GM21515 (cell line): ENCODE results near the gene STAT4.

Source experiments
- ATAC-seq: cut with Tn5 transposase; IDR thresholded peaks from one replicate; pipeline ENCODE4 v1.9.1; 2021; ENCODE audit not compliant: unreplicated experiment

Gene STAT4

DNA sequence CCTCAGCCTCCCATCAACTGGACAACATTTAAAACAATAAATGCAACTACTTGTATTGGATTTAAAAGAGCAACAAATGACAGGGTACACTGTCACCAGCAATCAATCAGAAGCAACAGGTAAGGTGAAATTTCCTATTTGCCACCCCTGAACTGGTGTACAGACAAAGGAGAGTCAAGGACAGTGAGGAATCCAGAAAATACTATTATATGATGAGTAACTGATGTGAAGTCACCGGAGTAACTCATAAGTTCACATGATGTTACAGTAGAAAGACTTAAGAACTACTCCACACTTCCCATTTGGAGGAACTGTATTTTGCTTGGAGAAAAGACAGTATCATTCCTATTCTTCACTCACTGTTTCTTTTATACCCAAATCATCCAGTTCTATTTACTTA lies 132.7 kb downstream of the STAT4 start:
- ATAC-seq = no peak

DNA sequence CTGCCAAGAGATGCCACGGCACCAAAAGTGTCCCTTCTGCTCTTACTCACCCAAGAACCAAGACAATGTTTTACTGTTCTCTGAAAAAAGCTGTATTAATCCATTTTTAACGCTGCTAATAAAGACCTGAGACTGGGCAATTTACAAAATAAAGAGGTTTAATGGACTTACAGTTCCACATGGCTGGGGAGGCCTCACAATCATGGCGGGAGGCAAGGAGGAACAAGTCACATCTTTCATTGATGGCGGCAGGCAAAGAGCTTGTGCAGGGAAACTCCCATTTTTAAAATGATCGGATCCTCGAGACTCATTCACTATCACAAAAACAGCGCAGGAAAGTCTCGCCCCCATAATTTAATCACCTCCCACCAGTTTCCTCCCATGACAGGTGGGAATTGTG lies 135.0 kb downstream of the STAT4 start:
- no peak for ATAC-seq

DNA sequence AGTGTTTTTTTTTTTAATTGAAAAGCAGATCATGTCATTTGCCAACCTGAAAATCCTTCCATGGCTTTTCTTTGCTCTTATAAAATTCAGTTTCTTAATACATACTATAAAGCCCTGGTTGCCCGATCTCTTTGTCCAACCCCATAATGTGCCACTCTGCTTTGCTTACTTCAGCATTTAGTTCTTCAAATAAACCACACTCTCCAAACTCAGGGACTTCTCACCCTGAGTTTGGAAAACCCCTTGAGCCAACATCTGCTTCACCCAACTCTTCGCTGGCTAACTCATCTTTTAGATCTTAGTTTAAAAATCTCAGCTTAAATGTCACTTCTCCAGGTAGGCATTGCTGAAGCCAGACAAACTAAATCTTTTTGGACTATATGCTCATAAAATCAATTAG lies 135.6 kb downstream of the STAT4 start:
- ATAC-seq = no peak

DNA sequence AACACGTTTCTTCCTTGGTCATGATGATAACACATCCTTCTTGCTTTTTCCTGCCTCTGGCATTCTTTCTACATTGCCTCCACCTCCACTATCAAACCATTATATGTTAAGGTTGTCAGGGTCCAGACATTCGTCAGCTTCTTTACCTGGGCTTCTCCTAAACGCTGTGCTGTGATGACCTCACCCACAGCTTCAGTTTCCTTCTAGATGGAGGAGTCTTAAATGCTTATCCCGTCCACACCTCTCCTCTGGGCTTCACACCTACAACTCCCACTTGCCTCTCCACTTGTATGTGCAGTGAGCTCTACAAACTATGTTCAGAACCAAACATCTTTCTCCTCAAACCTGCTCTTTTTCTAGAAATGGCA lies 136.2 kb downstream of the STAT4 start:
- no peak for ATAC-seq

DNA sequence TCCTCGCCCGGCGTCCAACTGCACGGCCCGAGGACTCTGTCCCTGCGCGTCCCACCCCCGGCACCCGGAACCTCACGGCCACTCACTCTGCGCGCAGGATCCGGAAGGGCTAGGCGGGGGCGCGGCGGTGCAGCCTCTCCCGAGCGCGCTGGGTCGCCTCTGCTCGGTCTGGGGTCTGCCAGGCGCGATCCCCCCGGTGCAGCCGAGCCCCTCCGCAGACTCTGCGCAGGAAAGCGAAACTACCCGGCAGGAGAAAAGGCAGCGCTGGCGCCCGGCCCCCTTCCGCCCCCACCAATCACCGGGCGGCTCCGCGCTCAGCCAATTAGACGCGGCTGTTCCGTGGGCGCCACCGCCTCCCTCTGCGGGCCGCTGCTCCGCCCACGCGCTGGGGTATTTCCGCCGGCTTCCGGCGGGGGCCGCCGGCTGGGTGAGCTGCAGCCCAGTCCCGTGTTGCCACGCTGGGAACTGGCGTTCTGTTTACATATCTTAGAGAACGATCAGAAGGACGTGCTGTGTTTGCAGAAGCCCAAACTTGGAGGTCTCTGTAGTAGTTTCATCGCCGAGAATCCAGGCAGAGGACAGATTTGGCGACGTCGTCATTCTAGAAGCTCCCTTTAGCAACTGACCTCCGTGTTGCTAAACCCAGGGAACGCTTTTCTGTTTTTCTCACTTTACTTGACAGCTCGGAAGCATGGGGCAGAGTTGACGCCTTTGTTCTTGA lies 136.7 kb downstream of the STAT4 start, which contains the start of gene STAT1:
Gene STAT1 (minus strand): TSS at position 240 of the 721 bp plus-strand sequence. CDS start 4,168 bp downstream, outside the sequence.
- peak; percentile 83 for ATAC-seq

DNA sequence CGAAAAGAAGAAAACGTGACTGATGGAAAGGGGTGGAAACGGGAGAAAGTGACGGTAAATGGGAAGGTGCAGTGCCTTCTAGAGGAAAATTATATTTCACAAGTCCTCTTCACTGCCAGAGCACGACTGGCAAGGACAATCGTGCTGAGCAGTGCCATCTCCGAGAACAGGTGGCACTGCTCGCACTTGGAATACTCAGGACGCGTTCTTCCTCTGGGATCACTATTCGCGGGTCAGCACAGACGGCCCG lies 137.2 kb downstream of the STAT4 start:
- ATAC-seq = no peak

DNA sequence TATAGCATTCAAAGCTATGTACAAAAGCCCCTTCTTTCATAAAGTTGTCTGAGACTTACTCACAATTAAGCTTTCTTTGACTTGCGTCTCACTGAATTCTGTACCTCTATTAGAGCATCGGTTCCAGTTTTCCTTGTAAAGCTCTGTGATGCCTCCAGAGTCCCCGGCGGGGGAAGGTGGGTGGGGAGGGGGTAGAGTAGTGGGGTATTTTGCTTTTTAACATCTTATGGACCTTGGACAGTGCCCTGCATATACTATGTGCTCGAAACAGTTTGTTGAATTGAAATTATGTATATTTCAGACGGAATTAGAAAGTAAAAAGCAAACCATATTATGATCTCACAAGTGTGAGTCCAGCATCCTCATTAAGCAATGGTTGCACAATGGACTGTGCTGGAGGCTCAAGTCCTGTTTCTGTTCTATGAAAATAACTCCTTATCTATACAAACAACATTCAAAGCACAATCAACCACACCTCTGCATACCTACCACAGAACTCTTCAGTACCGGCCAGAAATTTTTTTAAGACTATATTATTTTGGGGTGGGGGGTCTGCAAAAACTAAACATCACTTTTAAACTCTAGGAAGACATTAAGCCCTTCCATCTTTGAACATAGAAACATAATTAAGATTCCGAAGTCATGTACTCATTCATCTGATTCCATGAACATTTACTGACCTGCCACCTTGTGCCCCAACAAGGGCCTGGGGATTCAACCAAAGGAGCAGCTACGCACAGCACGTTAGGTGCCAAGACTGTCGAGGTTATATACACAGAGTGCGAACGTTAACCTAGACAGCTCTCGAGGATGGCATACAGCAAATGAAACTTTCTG lies 137.7 kb downstream of the STAT4 start:
- ATAC-seq = no peak

DNA sequence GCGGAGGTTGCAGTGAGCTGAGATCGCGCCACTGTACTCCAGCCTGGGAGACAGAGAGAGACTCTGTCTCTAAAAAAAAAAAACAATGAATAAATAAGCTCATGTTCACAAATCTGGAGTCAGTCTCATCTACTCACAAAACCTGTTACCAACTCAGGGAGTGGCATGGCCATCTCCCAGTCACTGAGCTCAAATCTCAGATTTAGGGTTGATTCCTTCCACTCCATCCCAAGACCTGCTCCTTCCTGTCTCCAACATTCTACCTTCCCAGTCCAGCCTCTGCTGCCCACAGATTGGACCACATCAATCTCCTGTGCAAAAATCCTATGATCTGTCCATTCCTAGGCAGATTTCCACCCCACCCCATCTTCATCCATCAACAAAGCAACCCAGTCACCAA lies 138.4 kb downstream of the STAT4 start:
- ATAC-seq = no peak

DNA sequence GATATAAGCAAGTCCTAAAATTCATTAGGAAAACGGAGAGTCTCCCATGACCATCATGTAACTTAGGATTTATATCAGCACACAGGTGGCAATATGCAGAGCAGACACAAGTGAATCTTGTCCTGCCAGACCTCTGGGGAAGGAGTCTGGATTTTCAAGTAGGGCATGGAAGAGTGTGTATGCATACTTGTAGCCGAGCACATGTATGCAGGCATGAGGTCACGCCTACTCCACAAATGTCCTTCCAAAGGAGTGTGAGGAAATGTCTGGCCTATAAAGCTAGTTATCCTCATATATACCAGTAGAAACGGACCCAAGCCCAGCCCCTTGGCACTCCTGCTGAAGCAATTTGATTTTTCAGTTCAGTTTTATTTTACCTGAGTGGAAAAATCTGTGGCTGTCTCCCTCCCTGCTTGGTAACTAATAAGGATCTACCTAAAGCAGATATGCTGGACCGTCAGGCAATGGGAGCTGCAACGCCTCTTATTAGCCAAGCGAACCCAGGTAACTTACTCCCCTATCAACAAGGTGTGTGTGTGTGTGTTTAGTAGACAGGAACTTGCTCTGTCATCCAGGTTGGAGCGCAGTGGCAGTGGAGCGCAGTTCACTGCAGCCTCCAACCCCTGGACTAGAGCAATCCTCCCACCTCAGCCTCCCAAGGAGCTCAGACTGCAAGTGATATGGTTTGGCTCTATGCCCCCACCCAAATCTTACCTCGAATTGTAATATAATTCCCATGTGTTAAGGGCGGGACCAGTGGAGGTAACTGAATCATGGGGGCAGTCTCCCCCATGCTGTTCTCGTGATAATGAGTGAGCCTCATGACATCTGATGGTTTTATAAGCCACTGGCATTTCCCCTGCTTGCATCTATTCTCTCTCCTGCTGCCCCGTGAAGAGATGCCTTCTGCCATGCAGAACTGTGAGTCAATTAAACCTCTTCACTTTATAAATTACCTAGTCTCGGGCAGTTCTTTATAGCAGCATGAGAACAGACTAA lies 139.6 kb downstream of the STAT4 start:
- ATAC-seq = no peak

DNA sequence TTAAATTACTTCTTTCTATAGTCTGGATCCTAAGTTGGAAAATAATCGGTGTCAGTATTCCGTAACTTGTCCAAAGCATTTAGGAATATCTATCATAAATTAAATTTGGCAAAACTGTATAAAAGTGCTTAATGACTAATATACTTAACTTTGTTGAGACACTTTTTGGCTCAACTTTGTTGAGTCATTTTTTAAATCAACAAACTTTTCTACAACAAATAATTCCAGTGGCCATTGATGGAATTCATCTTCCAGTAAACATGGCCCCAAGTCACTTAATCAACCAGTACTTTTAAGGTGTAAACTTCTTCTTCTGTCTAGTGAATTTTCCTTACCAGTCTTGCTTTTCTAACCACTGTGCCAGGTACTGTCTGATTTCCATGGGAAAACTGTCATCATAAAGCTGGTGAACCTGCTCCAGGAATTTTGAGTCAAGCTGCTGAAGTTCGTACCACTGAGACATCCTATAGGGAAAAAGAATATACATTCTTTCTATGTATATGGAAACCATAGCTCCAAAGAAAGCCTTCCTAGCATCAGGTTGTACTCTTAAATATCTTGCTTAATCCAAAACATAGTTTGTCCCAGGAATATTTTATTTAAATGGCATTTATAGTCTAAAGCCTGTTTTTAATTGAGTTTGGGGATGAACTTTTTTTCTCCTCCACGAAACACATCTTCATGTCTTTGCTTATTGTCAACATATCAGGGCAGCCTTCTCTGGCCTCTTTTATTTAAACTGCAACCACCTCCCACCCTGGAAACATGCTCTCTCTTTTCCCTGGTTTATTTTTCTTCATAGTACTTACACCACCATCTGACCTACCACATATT lies 141.0 kb downstream of the STAT4 start:
- no peak for ATAC-seq

DNA sequence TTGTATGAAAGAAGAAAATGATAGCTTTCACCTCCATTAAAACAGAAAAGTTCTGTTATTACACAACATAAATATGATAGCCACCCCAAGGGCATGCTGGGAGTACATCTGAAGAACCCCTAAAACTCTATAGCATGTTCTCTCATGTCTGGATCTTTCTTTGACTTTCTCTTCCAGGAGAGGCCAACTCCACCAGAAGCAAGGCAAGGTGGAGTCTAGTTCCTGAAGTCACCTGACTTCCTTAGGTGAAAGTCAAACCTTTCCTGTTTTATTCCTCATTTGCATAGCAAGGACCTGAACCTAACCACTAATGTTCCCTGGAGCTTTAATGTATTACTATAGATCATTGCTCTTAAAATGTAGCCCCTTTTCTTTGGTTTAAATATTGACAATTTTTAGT lies 142.5 kb downstream of the STAT4 start:
- no peak for ATAC-seq

DNA sequence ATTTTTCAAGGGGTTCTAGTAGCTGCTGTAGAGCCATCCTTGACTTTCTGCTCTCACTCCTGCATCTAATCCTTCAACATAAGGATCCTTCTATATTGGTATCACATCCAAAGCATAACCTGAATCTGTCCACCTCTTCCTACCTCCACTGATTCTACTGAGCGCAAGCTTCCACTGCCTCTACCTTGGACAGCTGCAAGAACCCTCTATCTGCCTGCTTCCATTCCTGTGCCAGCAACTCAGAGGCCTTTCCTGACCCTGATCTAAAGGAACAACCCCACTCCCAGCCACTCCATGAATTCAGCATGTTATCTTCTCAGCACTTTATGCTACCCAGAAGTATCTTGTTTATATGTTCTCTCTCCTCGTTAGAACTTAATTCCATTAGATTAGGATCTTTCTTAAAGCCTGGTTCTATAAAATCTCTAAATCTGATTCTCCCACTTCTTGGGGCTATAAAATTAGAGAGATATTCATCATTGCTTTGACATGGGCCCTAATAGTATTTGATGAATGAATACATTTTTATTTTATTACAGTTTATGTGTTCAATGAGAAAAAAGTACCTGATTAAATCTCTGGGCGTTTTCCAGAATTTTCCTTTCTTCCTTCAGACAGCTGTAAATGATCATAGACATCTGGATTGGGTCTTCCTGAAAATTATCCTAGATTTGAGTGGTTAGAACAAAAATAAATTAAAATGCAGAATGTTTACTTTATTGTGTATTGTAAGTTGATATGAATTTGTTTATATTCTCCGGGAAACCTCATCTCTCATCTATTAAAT lies 143.6 kb downstream of the STAT4 start:
- no peak for ATAC-seq

DNA sequence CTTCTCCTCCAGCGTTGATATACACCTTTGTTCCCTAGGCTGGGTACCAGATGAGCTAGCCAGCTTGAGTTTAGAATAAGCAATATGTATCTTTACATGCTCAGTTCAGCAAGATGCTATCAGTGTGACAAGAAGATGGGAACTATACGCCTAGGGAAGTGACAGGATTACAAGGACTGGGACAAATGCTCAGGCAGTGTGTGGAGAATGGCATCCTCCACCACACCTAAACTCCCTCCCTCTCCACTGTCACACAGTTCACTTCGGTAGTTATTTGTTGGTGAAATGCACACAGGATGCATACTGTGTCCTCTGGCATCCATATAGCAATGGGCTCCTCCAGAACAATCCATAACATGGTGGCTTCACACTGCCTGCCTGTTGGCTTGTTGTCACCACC lies 144.5 kb downstream of the STAT4 start:
- ATAC-seq = no peak

DNA sequence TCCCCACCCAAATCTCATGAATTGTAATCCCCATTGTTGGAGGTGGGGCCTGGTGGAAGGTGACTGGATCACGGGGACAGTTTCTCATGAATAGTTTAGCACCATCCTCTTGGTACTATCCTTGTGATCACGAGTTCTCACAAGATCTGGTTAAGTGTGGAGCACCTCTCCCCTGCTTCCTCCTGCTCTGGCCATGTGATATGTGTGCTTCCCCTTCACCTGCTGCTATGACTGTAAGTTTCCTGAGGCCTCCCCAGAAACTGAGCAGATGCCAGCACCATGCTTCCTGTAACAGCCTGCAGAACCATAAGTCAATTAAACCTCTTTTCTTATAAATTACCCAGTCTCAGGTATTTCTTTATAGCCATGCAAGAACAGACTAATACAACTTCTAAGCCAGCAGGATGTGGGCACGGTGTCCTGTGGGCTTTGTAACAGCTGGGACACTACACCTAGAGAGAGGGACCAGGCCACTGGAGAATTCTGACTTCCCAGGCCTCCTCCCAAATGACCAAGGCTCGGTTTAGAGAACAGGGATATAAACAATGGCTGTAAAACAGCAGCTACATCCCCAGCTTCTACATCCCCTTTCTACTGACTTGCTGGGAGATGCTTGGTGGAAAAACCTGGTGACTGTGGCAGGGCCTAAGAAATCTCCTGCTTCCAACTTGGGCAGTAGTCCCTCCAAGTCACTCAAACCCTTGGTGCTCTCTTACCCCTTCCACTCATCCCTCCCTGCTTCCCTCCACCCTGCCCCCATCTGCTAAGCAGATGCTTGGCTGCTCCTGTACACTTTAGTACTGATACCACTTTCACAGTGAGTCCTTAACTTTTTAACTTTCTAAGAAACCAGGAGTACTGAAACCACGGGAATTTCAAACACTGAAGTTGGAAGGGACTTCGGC lies 147.1 kb downstream of the STAT4 start:
- no peak for ATAC-seq

DNA sequence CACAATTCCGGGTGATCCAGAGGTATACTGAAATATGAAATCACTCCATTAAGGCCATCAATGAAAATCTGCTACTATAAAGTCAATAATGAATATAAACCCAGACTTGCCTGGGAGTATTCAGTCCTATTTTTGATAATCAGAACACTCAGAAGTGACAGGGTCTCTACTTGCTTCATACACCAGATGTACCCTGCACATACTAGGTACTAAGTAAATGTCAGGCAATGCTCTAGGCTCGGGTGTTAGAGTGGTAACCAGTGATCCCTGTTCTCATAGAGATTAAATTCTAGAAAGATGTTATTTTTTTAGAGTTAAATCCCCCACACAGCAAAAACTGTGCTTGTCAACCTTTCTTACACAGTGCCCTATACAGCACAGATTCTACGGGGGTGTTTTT lies 149.2 kb downstream of the STAT4 start:
- ATAC-seq = no peak

DNA sequence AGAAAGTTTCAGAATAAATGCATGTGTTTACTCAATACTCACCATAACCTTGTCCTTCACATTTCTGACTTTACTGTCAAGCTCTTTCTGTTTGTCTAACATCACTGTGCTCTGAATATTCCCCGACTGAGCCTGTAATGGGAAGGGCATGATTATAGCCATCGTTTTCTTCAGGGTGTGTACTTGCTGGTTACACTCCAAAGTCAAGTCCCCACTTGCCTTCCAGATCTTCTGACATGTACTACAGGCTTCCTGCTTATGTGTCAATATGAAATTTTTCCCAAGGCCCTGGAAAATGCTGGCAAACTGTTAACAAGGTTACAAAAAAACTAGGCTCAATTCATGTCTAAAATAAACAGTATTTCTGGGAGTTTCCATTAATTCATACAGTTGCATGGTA lies 149.8 kb downstream of the STAT4 start:
- no peak for ATAC-seq

DNA sequence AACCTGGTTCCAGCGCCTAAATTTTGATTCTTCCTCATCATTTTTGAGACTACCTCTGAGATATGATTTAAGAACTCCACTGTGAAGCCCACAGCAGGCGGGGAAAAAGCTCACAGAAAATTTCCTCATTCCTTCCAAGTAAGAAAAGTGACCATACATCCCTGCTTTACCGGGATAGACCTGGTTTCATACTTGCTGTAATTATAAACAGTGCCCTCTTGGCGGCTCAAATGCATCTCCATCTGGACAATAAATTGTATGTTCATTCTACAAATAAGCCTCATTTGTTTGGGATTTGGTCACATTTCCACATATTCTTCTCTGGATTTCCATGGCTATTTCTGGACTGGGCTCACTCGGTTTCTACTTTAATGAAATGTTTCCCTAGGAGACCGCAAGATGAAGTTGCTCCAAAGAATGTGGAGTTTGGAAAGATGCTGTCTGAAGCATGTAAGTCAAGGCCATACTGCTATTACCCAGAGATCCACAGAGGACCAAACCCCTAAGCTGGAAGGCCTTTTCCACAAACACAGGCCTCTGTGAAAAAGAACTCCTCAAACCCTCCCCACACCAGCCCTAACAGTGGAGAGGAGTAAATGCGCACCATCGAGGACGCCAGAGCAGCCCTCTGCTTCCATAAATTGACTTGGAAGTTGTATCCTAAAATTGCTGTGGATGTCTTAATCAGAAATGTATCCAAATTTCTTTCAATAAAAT lies 150.7 kb downstream of the STAT4 start:
- ATAC-seq = no peak

DNA sequence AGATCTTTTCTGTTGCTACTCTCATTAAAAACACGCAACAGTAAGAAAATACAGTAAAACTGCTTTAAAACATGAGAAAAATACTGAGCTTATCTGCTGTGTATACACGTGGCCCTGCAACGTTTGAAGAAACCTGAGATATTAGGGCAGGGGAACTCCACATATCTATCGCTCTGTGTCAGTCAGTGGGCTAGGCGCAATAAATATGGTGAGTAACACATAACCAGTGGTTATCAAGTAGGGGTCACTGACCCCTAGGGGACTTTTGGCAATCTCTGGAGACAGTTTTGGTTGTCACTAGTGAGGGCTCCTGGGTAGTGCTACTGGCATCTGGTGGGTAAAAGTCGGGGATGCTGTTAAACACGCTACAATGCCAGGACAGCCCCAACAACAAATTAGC lies 151.7 kb downstream of the STAT4 start:
- ATAC-seq = no peak
